A549 (cell line): ENCODE data around the gene RMND5B. TPM values are rescaled to one million over a fixed set of nuclear protein-coding genes. Genes with fewer than 3 reads are reported as not detected.

ENCODE experiments used
- ATAC-seq, 2 experiments: fragments of 200-7000 bp in 1 of 2; fragments of >200 bp in 1 of 2; cut with Nextera tagmentation in 1 of 2; cut with Tn5 transposase in 1 of 2; 3 replicates each; pipeline versions ENCODE4 v1.8.0 to v1.9.1; 2018 to 2020; ENCODE audit warnings: mild to moderate bottlenecking in 1 of 2, moderate library complexity in 1 of 2
- CTCF ChIA-PET: fragments of 300-600 bp; sonication (Branson Sonifier 250); formaldehyde crosslinking; extraction: SDS; loops from one replicate; lab custom pipeline; 2021; ENCODE audit warnings: antibody characterized with exemption, inconsistent platforms; lab: Yijun Ruan, JAX
- POLR2A ChIA-PET: fragments of 350-600 bp; formaldehyde crosslinking; extraction: SDS; loops from one replicate; lab custom pipeline; 2021; ENCODE audit warnings: antibody characterized with exemption, inconsistent platforms; lab: Yijun Ruan, JAX
- DNase-seq, 2 experiments: peaks; one replicate each; pipeline versions ENCODE4 v3.0.0 to v3.0.0-alpha.2; 2011 to 2016; ENCODE audit warnings: low read depth in 1 of 2, low spot score in 1 of 2
- FAIRE-seq: peaks from 2 replicates; lab custom pipeline; 2011; peaks lifted over from hg19 to GRCh38; lab: Jason Lieb, UNC
- H3K27ac ChIP-seq, 2 experiments: fragments of >200 bp; sonication (Bioruptor Twin); formaldehyde crosslinking; 3 replicates each; pipeline ENCODE4 v1.5.1; 2016 to 2017
- H3K4me1 ChIP-seq: fragments of >200 bp; sonication (Bioruptor Twin); formaldehyde crosslinking; 3 replicates; pipeline ENCODE4 v1.6.1; 2016
- H3K4me2 ChIP-seq: fragments of >200 bp; sonication (Bioruptor Twin); formaldehyde crosslinking; 3 replicates; pipeline ENCODE4 v1.6.1; 2016
- H3K4me3 ChIP-seq: fragments of >200 bp; sonication (Bioruptor Twin); formaldehyde crosslinking; 3 replicates; pipeline ENCODE4 v1.5.1; 2016
- H3K9me3 ChIP-seq: fragments of >200 bp; sonication (Bioruptor Twin); formaldehyde crosslinking; 3 replicates; pipeline ENCODE4 v1.6.1; 2016
- CTCF ChIP-seq: fragments of >200 bp; sonication (Bioruptor Twin); formaldehyde crosslinking; IDR thresholded peaks from 3 replicates; pipeline ENCODE4 v1.5.1; 2016
- E2F6 ChIP-seq: IDR thresholded peaks from 2 replicates; pipeline ENCODE4 v1.6.1; 2012; ENCODE audit warnings: low read depth, borderline replicate concordance
- EHF ChIP-seq: fragments of 250-450 bp; sonication (Bioruptor Pico); IDR thresholded peaks from 2 replicates; pipeline ENCODE4 v1.5.0; 2020; ENCODE audit warnings: mild to moderate bottlenecking
- ESRRA ChIP-seq: fragments of 150-350 bp; IDR thresholded peaks from 2 replicates; pipeline ENCODE4 v1.6.1; 2014; ENCODE audit warnings: mild to moderate bottlenecking, low read length, borderline replicate concordance
- FOSL2 ChIP-seq, 2 experiments: fragments of 450-650 bp in 1 of 2; fragments of >200 bp in 1 of 2; sonication (Bioruptor Twin) in 1 of 2; formaldehyde crosslinking; IDR thresholded peaks; 2 replicates each; pipeline versions ENCODE4 v1.5.0 to v1.6.1; 2016 to 2020; ENCODE audit warnings: mild to moderate bottlenecking in 1 of 2, moderate library complexity in 1 of 2
- GATA3 ChIP-seq: IDR thresholded peaks from 2 replicates; pipeline ENCODE4 v1.6.1; 2012; ENCODE audit warnings: borderline replicate concordance
- HMGXB4 ChIP-seq: fragments of 250-450 bp; sonication (Bioruptor Pico); IDR thresholded peaks from 2 replicates; pipeline ENCODE4 v1.5.0; 2021; ENCODE audit warnings: mild to moderate bottlenecking, moderate library complexity, borderline replicate concordance
- JUN ChIP-seq, 2 experiments: fragments of >200 bp; sonication (Bioruptor Twin); formaldehyde crosslinking; IDR thresholded peaks; 2 replicates in 1 of 2; 3 replicates in 1 of 2; pipeline ENCODE4 v1.6.1; 2016 to 2017
- POLR2AphosphoS2 ChIP-seq: conservative IDR thresholded peaks from 2 replicates; pipeline ENCODE4 v1.6.1; 2012; ENCODE audit warnings: low read length, improper control_type of control experiment, inconsistent platforms
- REST ChIP-seq: fragments of 200-600 bp; sonication (generic); IDR thresholded peaks from 2 replicates; pipeline ENCODE4 v1.6.1; 2016; ENCODE audit warnings: antibody characterized with exemption, mild to moderate bottlenecking, moderate library complexity
- RNF2 ChIP-seq: fragments of 200-600 bp; sonication (generic); IDR thresholded peaks from 2 replicates; pipeline ENCODE4 v1.6.1; 2016; ENCODE audit warnings: low read depth, mild to moderate bottlenecking, antibody characterized with exemption, moderate library complexity, borderline replicate concordance
- TFCP2L1 ChIP-seq: fragments of 250-450 bp; sonication (Bioruptor Pico); IDR thresholded peaks from 2 replicates; pipeline ENCODE4 v1.5.0; 2021; ENCODE audit warnings: mild to moderate bottlenecking
- ZC3H11A ChIP-seq: fragments of 450-650 bp; IDR thresholded peaks from 2 replicates; pipeline ENCODE4 v1.6.1; 2014; ENCODE audit warnings: antibody characterized with exemption, mild to moderate bottlenecking
- WGBS: methylation state at CpG from one replicate; pipeline ENCODE4 v1.1.6; 2017; ENCODE audit errors: missing lambda C conversion rate; 5-methylcytosine and 5-hydroxymethylcytosine counted together
- polyA plus RNA-seq, 4 experiments: library from polyadenylated mRNA; depleted of rRNA in 3 of 4; stranded (reverse); fragments of >200 nt; fragmentation: RNase III in 1 of 4; extraction: RNeasy Plus Mini Kit Qiagen cat#74134 plus additional on column Dnase treatment in 1 of 4; gene quantifications; 2 replicates in 3 of 4; 3 replicates in 1 of 4; pipeline ENCODE4 v1.2.3, GENCODE V29; 2011 to 2017

Gene RMND5B
- polyA plus RNA-seq, 2 of the 4 experiments (the other 2 are of a cell fraction) = 20.2 to 30.3 TPM

DNA sequence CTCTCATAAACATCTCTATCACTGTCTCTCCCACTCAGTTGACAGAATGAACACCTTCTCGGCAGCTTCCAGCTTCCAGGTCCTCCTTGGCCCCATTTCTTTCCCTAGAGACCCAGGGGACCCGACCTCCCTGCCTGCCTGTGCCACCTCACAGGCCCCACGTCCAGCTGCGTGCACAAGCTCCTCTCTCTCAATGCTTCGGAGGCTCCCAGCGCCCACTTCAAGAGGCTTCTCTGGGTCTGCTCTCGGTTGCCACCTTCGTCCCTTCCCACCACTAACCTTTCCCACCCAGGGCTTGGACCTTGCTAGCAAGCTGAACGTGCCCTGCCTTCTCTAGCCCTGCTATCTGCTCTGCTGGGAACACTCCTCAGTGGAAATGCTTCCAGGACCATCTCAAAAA, 20.3 kb upstream of the RMND5B start (continued):
- TF ChIP-seq FOSL2 (IDR thresholded peaks at IDR 0.05) = no peak
- TF ChIP-seq FOSL2 (CRISPR knock-in tag; IDR thresholded peaks at IDR 0.05) = no peak
- no peak for TF ChIP-seq ZC3H11A
- no peak for TF ChIP-seq RNF2
- no peak for TF ChIP-seq REST
- TF ChIP-seq ESRRA = no peak

GRCh38 chr5:178111925-178112324, 18.9 kb upstream of the RMND5B start:
- WGBS = 49% methylated on average over 3 of the region's 3 CpGs
- Histone ChIP-seq H3K27ac (no peak overlapping the region), H3K4me3 (no peak overlapping the region), H3K9me3 (no peaks in the 10 kb centered on the region), H3K4me1 (peaks cover 11% of the 10 kb centered on the region; the same call in 2 of the 3 replicates), H3K4me2 (no peak overlapping the region)
- TF ChIP-seq GATA3 = no peak
- CTCF ChIA-PET = interaction anchor here (1.7 kb wide), 1 partner anchor 9 kb away, joined by 9 read pairs; no protein-coding TSS in a partner anchor
- DNase-seq (no peak), ATAC-seq (no peak), FAIRE-seq (no peak)
- POLR2A ChIA-PET = no interaction called here

DNA sequence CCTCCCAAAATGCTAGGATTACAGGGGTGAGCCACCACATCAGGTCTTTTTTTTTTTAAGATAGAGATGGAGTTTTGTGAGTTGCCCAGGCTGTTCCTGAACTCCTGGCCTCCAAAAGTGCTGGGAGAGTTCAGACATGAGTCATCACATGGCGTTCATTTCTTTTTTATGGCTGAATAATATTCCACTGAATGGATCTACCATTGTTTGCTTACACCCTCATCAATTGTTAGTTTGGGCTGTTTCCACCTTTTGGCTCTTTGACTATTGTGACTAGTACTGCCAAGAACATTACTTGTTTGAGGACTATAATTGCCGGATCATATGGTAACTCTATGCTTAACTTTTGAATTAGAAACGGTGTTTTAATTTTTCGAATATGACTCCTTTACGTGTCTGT, 18.3 kb upstream of the RMND5B start:
- WGBS = 50% methylated on average over 5 of the region's 5 CpGs
- Histone ChIP-seq H3K9me3 (no peaks in the 10 kb centered on the region), H3K4me2 (peak overlapping the region; percentile 96), H3K27ac (no peak overlapping the region), H3K4me1 (peaks cover 11% of the 10 kb centered on the region; the same call in 2 of the 3 replicates), H3K4me3 (peak overlapping the region; percentile 59)
- ATAC-seq (no peak), DNase-seq (no peak), FAIRE-seq (no peak)
- ChIA-PET POLR2A (no interaction called here), CTCF (no interaction called here)
- TF ChIP-seq EHF = no peak
- TF ChIP-seq FOSL2 (IDR thresholded peaks at IDR 0.05) = no peak
- peak; percentile 50 for TF ChIP-seq FOSL2 (CRISPR knock-in tag; IDR thresholded peaks at IDR 0.05)

GRCh38 chr5:178113141-178113787, 17.6 kb upstream of the RMND5B start, which contains the start of gene N4BP3:
TSS of gene N4BP3 (plus strand) at chr5:178113532. CDS start at chr5:178119584, 6,052 bp downstream.
- ChIA-PET POLR2A (no interaction called here), CTCF (interaction anchor here (1.1 to 1.2 kb wide), 3 partner anchors 31 to 51 kb away, joined by 3 read pairs; no protein-coding TSS in a partner anchor)
- no peak for TF ChIP-seq POLR2AphosphoS2
- peak; percentile 27 for TF ChIP-seq CTCF
- 0 out of 5 replicates have a peak, but pooled peaks of 1 of the 2 experiments have one; percentile 15 for TF ChIP-seq JUN (IDR thresholded peaks at IDR 0.05)
- TF ChIP-seq E2F6 = no peak; the same call in 1 of the 2 replicates
- no peak for TF ChIP-seq FOSL2 (IDR thresholded peaks at IDR 0.05)
- peak; percentile 53 for TF ChIP-seq FOSL2 (CRISPR knock-in tag; IDR thresholded peaks at IDR 0.05)
- TF ChIP-seq HMGXB4 = no peak
- TF ChIP-seq TFCP2L1 (CRISPR knock-in tag) = no peak
- H3K27ac ChIP-seq = peak within 1 kb of the TSS; percentile 56 to 87; a peak in 5 of 6 replicates
- ATAC-seq (peak; percentile 71 to 75), FAIRE-seq (no peak), DNase-seq (peak; percentile 42 to 60)
- no peaks in the 10 kb centered on the region for H3K9me3 ChIP-seq
- 2% methylated on average over 16 of the region's 96 CpGs for WGBS
- peak within 1 kb of the TSS; percentile 96 for H3K4me2 ChIP-seq
- peak within 1 kb of the TSS; percentile 59 for H3K4me3 ChIP-seq
- peaks cover 11% of the 10 kb centered on the region; the same call in 2 of the 3 replicates for H3K4me1 ChIP-seq
